Upper lobe of left lung (tissue), 6 donors: ENCODE measurements around the gene KNDC1. TPM values are rescaled to one million over a fixed set of nuclear protein-coding genes. Genes with fewer than 3 reads are reported as not detected.

Experiments
- ATAC-seq, 2 donors: fragments of 200-7000 bp; cut with Tn5 transposase; one replicate each; pipeline ENCODE4 v1.9.1; 2022; ENCODE audit warnings: mild to moderate bottlenecking in 2 of 2, moderate library complexity in 2 of 2; ENCODE audit not compliant: low FRiP score in 2 of 2
- DNase-seq, 2 donors: peaks; one replicate each; pipeline ENCODE4 v3.0.0-alpha.2; 2019 to 2020
- H3K27ac ChIP-seq, 4 donors: fragments of 200-600 bp; sonication (generic); one replicate each; pipeline ENCODE4 v1.5.1; 2016 to 2019
- H3K27me3 ChIP-seq, 4 donors: fragments of 200-600 bp; sonication (generic); one replicate each; pipeline ENCODE4 v1.5.1; 2017 to 2019
- H3K36me3 ChIP-seq, 4 donors: fragments of 200-600 bp; sonication (generic); one replicate each; pipeline ENCODE4 v1.5.1; 2016 to 2019
- H3K4me1 ChIP-seq, 4 donors: fragments of 200-600 bp; sonication (generic); one replicate each; pipeline ENCODE4 v1.5.1; 2018 to 2019
- H3K4me3 ChIP-seq, 4 donors: fragments of 200-600 bp; sonication (generic); one replicate each; pipeline ENCODE4 v1.5.1; 2017 to 2019; ENCODE audit warnings: mild to moderate bottlenecking in 2 of 4, moderate library complexity in 1 of 4
- H3K9me3 ChIP-seq, 4 donors: fragments of 200-600 bp; sonication (generic); one replicate each; pipeline ENCODE4 v1.5.1; 2018 to 2019
- CTCF ChIP-seq, 6 experiments: fragments of 450-650 bp in 4 of 6; fragments of 200-600 bp in 2 of 6; sonication (generic) in 2 of 6; IDR thresholded peaks; one replicate each; pipeline ENCODE4 v1.5.1; 2016 to 2019; ENCODE audit warnings: antibody characterized with exemption in 6 of 6
- EP300 ChIP-seq, 4 donors: sonication (generic); formaldehyde crosslinking; IDR thresholded peaks; one replicate each; pipeline ENCODE4 v1.5.1; 2017; ENCODE audit warnings: antibody characterized with exemption in 4 of 4, control low read depth in 2 of 4
- POLR2A ChIP-seq, 4 donors: fragments of 450-650 bp; IDR thresholded peaks; one replicate each; pipeline ENCODE4 v1.5.1; 2016 to 2017; ENCODE audit warnings: antibody characterized with exemption in 4 of 4, mild to moderate bottlenecking in 2 of 4
- POLR2AphosphoS5 ChIP-seq, 2 donors: sonication (generic); formaldehyde crosslinking; IDR thresholded peaks; one replicate each; pipeline ENCODE4 v1.5.1; 2017; ENCODE audit warnings: antibody characterized with exemption in 2 of 2
- WGBS, 2 donors: methylation state at CpG; one replicate each; pipeline ENCODE4 v1.1.5; 2017 to 2018; 5-methylcytosine and 5-hydroxymethylcytosine counted together
- total RNA-seq, 6 donors: library from RNA; depleted of rRNA in 4 of 6; stranded (reverse); fragments of >200 nt in 4 of 6; gene quantifications; one replicate each; pipeline versions ENCODE4 v1.1.0 to v1.2.1, GENCODE V29; 2016 to 2021
- donor health status: DM: no; HTN: no; CAD: no; lungs with moderate emphysema.
- donor health status: DM: no; HTN: yes; CAD: no; lungs with severe emphysema.

Gene KNDC1
- total RNA-seq, 6 donors from 2014 or later: 7.1 to 30.3 (median 15.5) TPM

- 75 to 84% methylated on average over 20 to 22 of the region's 22 CpGs for WGBS, 2 donors
- peak in 1 of 2 donors; percentile 15 for TF ChIP-seq POLR2AphosphoS5 (IDR thresholded peaks at IDR 0.05)
- no peak for TF ChIP-seq CTCF (IDR thresholded peaks at IDR 0.05)
- peak in 1 of 4 donors; percentile 73 for TF ChIP-seq EP300 (IDR thresholded peaks at IDR 0.05)
- TF ChIP-seq POLR2A (IDR thresholded peaks at IDR 0.05): no peak
- ATAC-seq (no peak), DNase-seq (peak; percentile 72 to 78)
- Histone ChIP-seq H3K36me3 (no peaks in the 10 kb centered on the region), H3K4me3 (no peak overlapping the region), H3K9me3 (no peaks in the 10 kb centered on the region), H3K27ac (peak overlapping the region in 1 of 4 donors; percentile 52), H3K27me3 (peaks cover 0 to 20% (median 9%) of the 10 kb centered on the region in 4 donors), H3K4me1 (peaks cover 7 to 32% (median 19%) of the 10 kb centered on the region in 4 donors)
These were observed 2.3 kb downstream of the KNDC1 start for GRCh38 chr10:133162178-133162909.

- TF ChIP-seq POLR2A (IDR thresholded peaks at IDR 0.05) (no peak), EP300 (IDR thresholded peaks at IDR 0.05) (no peak), CTCF (IDR thresholded peaks at IDR 0.05) (no peak), POLR2AphosphoS5 (IDR thresholded peaks at IDR 0.05) (no peak)
- H3K4me1 ChIP-seq: peaks cover 7 to 32% (median 19%) of the 10 kb centered on the region in 4 donors
- WGBS, 2 donors: 81 to 83% methylated on average over 14 to 21 of the region's 21 CpGs
- DNase-seq (no peak), ATAC-seq (no peak)
- peaks cover 0 to 20% (median 9%) of the 10 kb centered on the region in 4 donors for H3K27me3 ChIP-seq
- no peaks in the 10 kb centered on the region for H3K9me3 ChIP-seq
- peak overlapping the region in 1 of 4 donors; percentile 52 for H3K27ac ChIP-seq
- no peak overlapping the region for H3K4me3 ChIP-seq
- no peaks in the 10 kb centered on the region for H3K36me3 ChIP-seq
These were observed 3.2 kb downstream of the KNDC1 start for GRCh38 chr10:133162910-133163856.

GRCh38 chr10:133163889-133164815, 4.1 kb downstream of the KNDC1 start:
- H3K36me3 ChIP-seq: no peaks in the 10 kb centered on the region
- H3K4me3 ChIP-seq: no peak overlapping the region
- no peak overlapping the region for H3K27ac ChIP-seq
- DNase-seq (peak in 1 of 2 donors; percentile 81), ATAC-seq (no peak)
- no peak for TF ChIP-seq CTCF (IDR thresholded peaks at IDR 0.05)
- no peak for TF ChIP-seq EP300 (IDR thresholded peaks at IDR 0.05)
- no peak for TF ChIP-seq POLR2A (IDR thresholded peaks at IDR 0.05)
- TF ChIP-seq POLR2AphosphoS5 (IDR thresholded peaks at IDR 0.05): no peak
- WGBS, 2 donors: 58 to 74% methylated on average over 3 to 30 of the region's 31 CpGs
- peaks cover 7 to 30% (median 18%) of the 10 kb centered on the region in 4 donors for H3K4me1 ChIP-seq
- H3K9me3 ChIP-seq: no peaks in the 10 kb centered on the region
- peaks cover 0 to 20% (median 9%) of the 10 kb centered on the region in 4 donors for H3K27me3 ChIP-seq

- DNase-seq: peak in 1 of 2 donors; percentile 79
- TF ChIP-seq POLR2A (IDR thresholded peaks at IDR 0.05) (no peak), CTCF (IDR thresholded peaks at IDR 0.05) (no peak), EP300 (IDR thresholded peaks at IDR 0.05) (no peak)
These were observed 5.0 kb downstream of the KNDC1 start for GRCh38 chr10:133164816-133165555.

More at GRCh38 chr10:133164816-133165555, 5.0 kb downstream of the KNDC1 start:
- WGBS, 2 donors: 83 to 90% methylated on average over 12 to 20 of the region's 26 CpGs
- Histone ChIP-seq H3K4me1 (peaks cover 7 to 21% (median 16%) of the 10 kb centered on the region in 4 donors), H3K36me3 (no peaks in the 10 kb centered on the region), H3K27me3 (peaks cover 0 to 18% (median 9%) of the 10 kb centered on the region in 4 donors), H3K9me3 (no peaks in the 10 kb centered on the region), H3K27ac (no peak overlapping the region), H3K4me3 (no peak overlapping the region)
- no peak for ATAC-seq
